GM08714 (cell line): ENCODE results near the gene SMCHD1.
"Not testable (repeated sequence)": the region's sequence is repeated elsewhere in the genome, so short reads cannot be mapped to it uniquely, and the experiment has no call there.

Experiments used
- H3K4me3 ChIP-seq: fragments of 200-500 bp; sonication (Bioruptor generic); 2 replicates; pipeline ENCODE4 v1.5.1; 2014; ENCODE audit warnings: mild to moderate bottlenecking, low read length, inconsistent platforms
- ZNF274 ChIP-seq: IDR thresholded peaks from 2 replicates; pipeline ENCODE4 v1.6.1; 2012; ENCODE audit warnings: mild to moderate bottlenecking, low read depth, low read length

The SMCHD1 gene

GRCh38 chr18:2719040-2719439 is 63.5 kb downstream of the SMCHD1 start:
- H3K4me3 ChIP-seq, result no peak overlapping the region
- no peak for TF ChIP-seq ZNF274

DNA sequence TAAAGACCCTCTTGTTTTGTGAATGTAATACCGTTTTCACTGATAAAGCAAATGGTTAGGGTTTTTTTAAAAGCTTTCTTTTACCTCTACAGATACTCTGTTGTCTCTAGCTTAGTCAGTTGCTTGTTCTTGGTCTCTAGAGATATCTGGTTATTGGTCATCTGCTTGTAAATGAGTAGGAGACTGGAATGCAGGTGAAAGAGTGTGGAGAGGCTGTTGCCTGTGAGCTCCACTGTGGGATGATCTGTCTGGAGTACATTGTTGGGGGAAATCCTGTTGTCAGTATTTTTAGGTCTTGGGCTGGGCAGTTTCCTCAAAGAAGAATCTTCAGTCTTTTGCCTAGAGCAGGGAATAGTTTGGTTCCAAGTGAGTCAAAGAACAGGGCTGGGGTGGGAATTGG is 67.7 kb downstream of the SMCHD1 start:
- no peak overlapping the region for H3K4me3 ChIP-seq
- TF ChIP-seq ZNF274, result no peak

- no peak overlapping the region for H3K4me3 ChIP-seq
- no peak for TF ChIP-seq ZNF274
Observed at GRCh38 chr18:2729757-2730156, 74.2 kb downstream of the SMCHD1 start.

DNA sequence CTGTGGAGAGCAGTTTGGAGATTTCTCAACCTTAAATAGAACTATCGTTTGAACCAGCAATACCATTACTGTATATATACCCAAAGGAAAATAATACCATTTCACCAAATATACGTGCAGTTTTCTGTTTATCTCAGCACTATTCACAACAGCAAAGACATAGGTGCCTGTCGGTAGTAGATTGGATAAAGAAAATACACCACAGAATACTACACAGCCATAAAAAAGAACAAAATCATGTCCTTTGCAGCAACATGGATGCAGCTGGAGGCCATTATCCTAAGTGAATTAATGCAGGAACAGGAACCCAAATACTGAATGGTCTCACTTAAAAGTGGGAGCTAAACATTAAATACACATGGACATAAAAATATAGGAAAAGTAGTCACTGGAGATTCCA is 81.3 kb downstream of the SMCHD1 start:
- no peak overlapping the region for H3K4me3 ChIP-seq
- no peak for TF ChIP-seq ZNF274

- not testable (repeated sequence) for H3K4me3 ChIP-seq
Observed at GRCh38 chr18:2740082-2740481, 84.6 kb downstream of the SMCHD1 start.

GRCh38 chr18:2746274-2746673 is 90.7 kb downstream of the SMCHD1 start:
- no peak overlapping the region for H3K4me3 ChIP-seq
- no peak for TF ChIP-seq ZNF274

DNA sequence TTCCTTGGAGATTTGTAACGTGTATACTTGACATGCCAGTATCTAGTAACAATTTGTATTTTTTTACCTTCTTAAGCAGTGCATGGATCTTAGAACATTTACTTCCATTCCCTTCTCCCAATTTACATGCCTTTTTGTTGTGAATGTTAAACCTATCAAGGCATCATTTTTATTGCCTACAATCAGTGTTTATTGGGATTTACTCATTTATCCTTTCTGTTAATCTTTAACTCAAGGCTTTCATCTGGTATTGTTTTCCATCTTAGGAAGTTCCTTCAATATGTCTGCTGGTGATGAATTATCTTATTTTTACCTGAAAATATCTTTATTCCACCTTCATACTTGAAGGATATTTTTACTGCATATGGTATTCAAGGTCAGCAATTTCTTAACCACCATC is 102.8 kb downstream of the SMCHD1 start:
- TF ChIP-seq ZNF274, result no peak
- H3K4me3 ChIP-seq, result no peak overlapping the region

DNA sequence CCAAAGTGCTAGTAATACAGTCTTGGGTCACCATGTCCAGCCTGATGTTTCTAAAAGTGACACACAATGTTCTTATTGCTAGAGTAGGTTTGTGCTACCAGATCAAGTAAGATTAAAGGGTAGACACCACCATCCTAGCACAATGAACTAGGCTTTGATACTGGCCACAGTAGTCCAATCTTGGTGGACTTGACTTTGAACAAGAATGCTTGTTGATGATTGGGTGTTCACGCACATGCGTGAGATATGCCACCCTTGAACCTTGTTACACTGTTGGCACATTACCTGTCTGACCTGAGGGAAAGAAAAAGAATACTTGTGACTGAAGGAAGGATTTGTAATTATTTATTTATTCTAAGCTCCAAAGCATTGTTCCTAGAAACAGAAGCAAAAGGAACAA is 119.1 kb downstream of the SMCHD1 start:
- H3K4me3 ChIP-seq, result no peak overlapping the region
- TF ChIP-seq ZNF274, result no peak

DNA sequence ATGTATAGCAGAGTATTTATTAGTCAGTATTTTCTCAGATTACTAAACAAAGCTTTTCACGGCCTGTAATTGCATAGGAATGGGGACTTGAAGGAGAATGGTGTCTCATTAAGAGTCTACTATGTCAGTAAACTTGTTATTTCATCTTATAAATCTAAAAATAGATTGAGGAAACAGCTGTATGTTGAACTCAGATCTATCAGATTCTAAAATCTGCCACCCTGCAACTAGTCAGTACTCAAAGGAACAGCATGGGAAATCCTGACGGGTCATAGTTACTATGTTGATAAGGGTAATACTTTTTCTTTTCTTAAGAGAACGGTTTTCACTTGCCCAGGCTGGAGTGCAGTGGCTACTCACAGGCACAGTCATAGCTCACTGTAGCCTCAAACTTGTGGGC is 121.1 kb downstream of the SMCHD1 start:
- H3K4me3 ChIP-seq, result no peak overlapping the region
- TF ChIP-seq ZNF274, result no peak

DNA sequence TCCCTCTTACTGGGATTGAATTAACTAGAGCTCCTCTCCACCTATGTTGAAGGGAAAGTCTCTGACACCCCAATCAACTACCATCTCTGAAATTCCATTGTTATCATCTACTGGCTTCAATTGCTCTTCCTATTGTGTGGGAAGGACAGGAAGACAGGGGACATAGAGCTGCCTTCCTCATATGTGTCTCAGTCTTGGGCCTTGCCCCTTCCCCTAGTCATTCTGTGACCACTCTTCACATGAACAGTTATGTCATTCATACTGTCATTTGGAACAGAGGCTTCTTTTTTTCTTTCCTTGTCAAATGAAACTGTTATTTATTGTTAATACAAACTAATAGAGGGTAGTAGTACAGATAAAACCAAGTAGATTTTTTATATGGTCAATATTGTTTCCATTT is 121.7 kb downstream of the SMCHD1 start:
- TF ChIP-seq ZNF274, result no peak
- H3K4me3 ChIP-seq, result no peak overlapping the region

DNA sequence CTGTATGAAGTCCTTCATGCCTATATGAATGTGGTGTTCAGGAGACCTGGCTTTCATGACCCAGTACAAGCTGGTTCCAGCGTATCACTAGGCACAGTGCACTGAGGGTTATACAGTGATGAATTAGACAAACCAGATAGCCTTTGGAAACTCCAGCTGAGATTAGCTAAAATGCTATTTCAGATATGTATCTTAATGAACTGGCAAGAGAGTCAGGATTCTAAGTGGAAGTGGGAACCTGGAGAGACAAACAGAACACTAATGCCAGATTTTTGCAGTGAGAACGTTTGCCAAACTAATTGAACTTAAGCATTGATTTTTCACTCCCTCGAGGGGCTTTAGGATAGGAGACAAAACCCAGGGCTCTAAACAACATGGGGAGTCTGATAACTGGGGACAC is 125.2 kb downstream of the SMCHD1 start:
- H3K4me3 ChIP-seq, result no peak overlapping the region
- TF ChIP-seq ZNF274, result no peak

DNA sequence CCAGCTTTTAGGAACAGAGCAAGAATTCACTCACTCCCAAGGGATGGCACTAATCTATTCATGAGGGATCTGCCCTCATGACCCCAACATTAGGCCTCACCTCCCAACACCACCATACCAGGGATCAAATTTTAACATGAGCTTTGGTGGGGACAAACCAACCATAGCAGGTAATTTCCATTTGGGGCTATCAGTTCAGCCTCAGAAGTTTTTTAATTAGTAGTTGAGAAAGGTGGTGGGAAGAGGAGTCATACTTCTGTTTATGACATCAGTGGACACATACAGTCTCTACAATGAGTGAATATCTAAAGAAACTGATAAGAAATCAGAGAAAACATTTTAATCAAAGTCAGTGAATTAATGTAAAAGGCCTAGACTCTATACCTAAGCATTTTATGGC is 131.7 kb downstream of the SMCHD1 start:
- H3K4me3 ChIP-seq, result no peak overlapping the region
- TF ChIP-seq ZNF274, result no peak

DNA sequence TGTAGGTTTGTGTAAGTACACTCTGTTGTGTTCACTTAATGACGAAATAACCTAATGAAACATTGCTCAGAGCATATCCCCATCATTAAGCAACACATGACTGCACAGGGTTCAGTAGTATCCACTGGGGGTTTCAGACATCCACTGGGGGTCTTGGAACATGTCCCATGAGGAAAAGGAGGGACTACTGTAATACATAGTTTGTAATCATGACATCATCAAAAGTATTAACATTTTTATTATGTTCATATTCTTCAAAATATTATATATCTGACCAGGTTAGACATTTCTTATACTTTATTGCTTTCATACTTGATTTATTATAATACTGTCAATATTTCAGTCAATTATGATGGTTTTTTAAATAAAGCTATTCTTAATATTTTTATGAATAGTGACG is 136.9 kb downstream of the SMCHD1 start:
- no peak for TF ChIP-seq ZNF274
- H3K4me3 ChIP-seq, result no peak overlapping the region

- TF ChIP-seq ZNF274, result no peak
- no peak overlapping the region for H3K4me3 ChIP-seq
Observed at GRCh38 chr18:2794159-2794558, 138.6 kb downstream of the SMCHD1 start.

DNA sequence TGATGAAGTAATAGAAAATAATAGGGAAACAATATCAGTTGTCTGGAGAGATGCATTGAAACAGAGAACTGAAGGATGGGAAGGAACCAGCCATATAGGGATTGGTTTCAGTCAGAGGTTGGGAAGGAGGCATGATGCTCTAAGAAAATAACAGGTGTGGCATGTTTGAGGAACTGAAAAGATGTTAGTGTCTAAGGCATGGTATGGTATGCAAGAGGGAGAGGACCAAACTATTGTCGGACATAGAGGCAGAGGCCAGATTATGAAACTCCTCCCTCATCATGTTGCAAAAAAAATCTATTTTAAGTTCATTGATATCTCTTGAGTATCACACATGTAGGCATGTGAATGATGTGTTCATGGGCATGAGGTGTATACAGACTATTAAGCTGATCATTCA is 142.4 kb downstream of the SMCHD1 start:
- TF ChIP-seq ZNF274, result no peak

DNA sequence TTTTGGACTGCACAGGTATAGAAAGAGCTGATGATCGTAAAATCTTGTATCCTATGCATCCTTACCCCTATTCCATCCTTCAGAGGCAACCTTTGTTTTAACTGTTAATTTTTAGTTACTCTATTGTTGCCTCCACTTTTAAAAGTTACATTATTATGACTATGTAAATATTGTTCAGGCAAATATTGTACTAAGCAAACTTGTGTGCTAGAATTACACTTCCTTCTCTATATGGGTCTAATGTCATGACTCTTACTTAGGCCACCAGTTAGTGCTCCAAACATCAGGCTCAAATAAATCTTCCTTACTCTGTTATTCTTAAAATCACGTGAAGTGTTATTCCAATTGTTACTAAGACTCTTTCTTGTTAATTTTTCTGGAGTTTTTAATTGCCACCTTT is 143.8 kb downstream of the SMCHD1 start:
- no peak for TF ChIP-seq ZNF274
- no peak overlapping the region for H3K4me3 ChIP-seq

More for the DNA sequence above, 142.4 kb downstream of the SMCHD1 start:
- no peak overlapping the region for H3K4me3 ChIP-seq

GRCh38 chr18:2805970-2806943 is 150.7 kb downstream of the SMCHD1 start:
- H3K4me3 ChIP-seq, result no peak overlapping the region
- no peak for TF ChIP-seq ZNF274

DNA sequence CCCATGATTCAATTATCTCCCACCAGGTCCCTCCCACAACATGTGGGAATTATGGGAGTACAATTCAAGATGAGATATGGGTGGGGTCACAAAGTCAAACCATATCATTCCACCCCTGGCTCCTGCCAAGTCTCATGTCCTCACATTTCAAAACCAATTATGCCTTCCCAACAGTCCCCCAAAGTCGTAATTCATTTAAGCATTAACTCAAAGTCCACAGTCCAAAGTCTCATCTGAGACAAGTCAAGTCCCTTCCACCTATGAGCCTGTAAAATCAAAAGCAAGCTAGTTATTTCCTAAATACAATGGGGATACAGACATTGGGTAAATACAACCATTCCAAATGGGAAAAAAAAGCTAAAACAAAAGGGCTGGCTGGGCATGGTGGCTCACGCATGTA is 153.1 kb downstream of the SMCHD1 start:
- not testable (repeated sequence) for H3K4me3 ChIP-seq

- H3K4me3 ChIP-seq, result not testable (repeated sequence)
Observed at GRCh38 chr18:2809666-2810183, 154.2 kb downstream of the SMCHD1 start.
